GM12878 (cell line): ENCODE measurements around the gene ENAH. TPM values are rescaled to one million over a fixed set of nuclear protein-coding genes. Genes with fewer than 3 reads are reported as not detected.

Experiments used
- BACH1 ChIP-seq: fragments of 450-650 bp; IDR thresholded peaks from 2 replicates; pipeline ENCODE4 v1.6.1; 2017; ENCODE audit warnings: mild to moderate bottlenecking, borderline replicate concordance
- BHLHE40 ChIP-seq, 2 experiments: fragments of 450-650 bp in 1 of 2; IDR thresholded peaks; 2 replicates each; pipeline ENCODE4 v1.6.1; 2011 to 2017; ENCODE audit warnings: low read depth in 2 of 2, borderline replicate concordance in 1 of 2, improper control_type of control experiment in 1 of 2, low read length in 1 of 2, mild to moderate bottlenecking in 1 of 2
- BRCA1 ChIP-seq: IDR thresholded peaks from 2 replicates; pipeline ENCODE4 v1.6.1; 2011; ENCODE audit warnings: low read depth, low read length, improper control_type of control experiment
- CBX5 ChIP-seq: sonication (generic); IDR thresholded peaks from 2 replicates; pipeline ENCODE4 v1.6.1; 2016; ENCODE audit warnings: low read depth, moderate library complexity, mild to moderate bottlenecking, inconsistent platforms
- FOXM1 ChIP-seq: IDR thresholded peaks from 2 replicates; pipeline ENCODE4 v1.6.1; 2012; ENCODE audit warnings: low read depth, mild to moderate bottlenecking, inconsistent platforms, low read length, moderate library complexity
- IKZF1 ChIP-seq: fragments of 450-650 bp; conservative IDR thresholded peaks from 2 replicates; pipeline ENCODE4 v1.6.1; 2017; ENCODE audit warnings: antibody characterized with exemption, mild to moderate bottlenecking
- IKZF2 ChIP-seq, 2 experiments: fragments of 450-650 bp; IDR thresholded peaks; 2 replicates each; pipeline ENCODE4 v1.6.1; 2017; ENCODE audit warnings: mild to moderate bottlenecking in 2 of 2, moderate library complexity in 2 of 2
- MEF2B ChIP-seq: fragments of 450-650 bp; IDR thresholded peaks from 2 replicates; pipeline ENCODE4 v1.6.1; 2018; ENCODE audit warnings: mild to moderate bottlenecking, moderate library complexity; ENCODE audit not compliant: partially characterized antibody, poor library complexity, severe bottlenecking
- NBN ChIP-seq: fragments of 450-650 bp; IDR thresholded peaks from 2 replicates; pipeline ENCODE4 v1.6.1; 2016
- NKRF ChIP-seq: fragments of 450-650 bp; conservative IDR thresholded peaks from 2 replicates; pipeline ENCODE4 v1.6.1; 2017; ENCODE audit warnings: mild to moderate bottlenecking, moderate library complexity
- RUNX3 ChIP-seq: IDR thresholded peaks from 2 replicates; pipeline ENCODE4 v1.6.1; 2012; ENCODE audit warnings: low read length, inconsistent platforms
- TARDBP ChIP-seq: IDR thresholded peaks from 2 replicates; pipeline ENCODE4 v1.6.1; 2016; ENCODE audit warnings: borderline replicate concordance
- ZNF687 ChIP-seq: fragments of 450-650 bp; IDR thresholded peaks from 2 replicates; pipeline ENCODE4 v1.6.1; 2017; ENCODE audit warnings: mild to moderate bottlenecking, moderate library complexity
- polyA plus RNA-seq, 11 experiments: library from polyadenylated mRNA; depleted of rRNA in 4 of 11; unstranded in 6 of 11; stranded (reverse) in 5 of 11; fragments of >200 nt; fragmentation: Nextera tagmentation in 4 of 11; fragmentation: Illumina TruSeq in 1 of 11; extraction: Ambion mirVana in 4 of 11; extraction: Trizol in 1 of 11; gene quantifications; 1 replicate in 1 of 11; 2 replicates in 10 of 11; pipeline versions ENCODE4 v1.2.1 to v1.2.3, GENCODE V29; 2011 to 2016; ENCODE audit warnings: inconsistent platforms in 2 of 11, missing spikeins in 2 of 11, low read depth in 1 of 11
- total RNA-seq, 4 experiments: library from RNA; depleted of rRNA in 3 of 4; stranded (reverse); fragments of >200 nt in 3 of 4; fragmentation: Illumina TruSeq in 1 of 4; extraction: Trizol in 1 of 4; gene quantifications; 2 replicates each; pipeline versions ENCODE4 v1.2.1 to v1.2.3, GENCODE V29; 2013 to 2021

The ENAH gene
- total and polyA plus RNA-seq, 10 of the 15 experiments (the other 5 are each of a cell fraction or from before 2014, with no cell fraction given) = under 0.01 to 0.62 (median 0.06) TPM; not detected in 5

GRCh38 chr1:225454733-225455132, 198.2 kb downstream of the ENAH start (continued):
- TF ChIP-seq ZNF687 (no peak), FOXM1 (no peak), BHLHE40 (IDR thresholded peaks at IDR 0.05; ENCODE audit: borderline replicate concordance in 1 of 2, low read depth in 2 of 2, low read length in 1 of 2) (peak in 1 of 2 experiments; percentile 39; a peak in 1 of 4 replicates), MEF2B (peak; percentile 18), IKZF2 (IDR thresholded peaks at IDR 0.05) (no peak; a peak in 1 of 4 replicates), BACH1 (peak; percentile 29; the same call in 1 of the 2 replicates), IKZF1 (peak; percentile 37; the same call in 1 of the 2 replicates), RUNX3 (no peak), CBX5 (no peak), TARDBP (no peak), NKRF (no peak), NBN (no peak), BRCA1 (no peak)
